ENCODE data around the gene PAEP.

The PAEP gene

GRCh38 chr9:135601988-135602387 lies 40.4 kb downstream of the PAEP start:
- DNase-seq (ENCODE audit: low spot score) = no peak

- DNase-seq (ENCODE audit: low spot score) = peak; percentile 62
Measured at GRCh38 chr9:135602789-135603481, 41.4 kb downstream of the PAEP start.

GRCh38 chr9:135604437-135605237 lies 43.1 kb downstream of the PAEP start:
- DNase-seq (ENCODE audit: low spot score) = no peak

GRCh38 chr9:135605238-135605781 lies 43.8 kb downstream of the PAEP start:
- DNase-seq (ENCODE audit: low spot score) = no peak

DNA sequence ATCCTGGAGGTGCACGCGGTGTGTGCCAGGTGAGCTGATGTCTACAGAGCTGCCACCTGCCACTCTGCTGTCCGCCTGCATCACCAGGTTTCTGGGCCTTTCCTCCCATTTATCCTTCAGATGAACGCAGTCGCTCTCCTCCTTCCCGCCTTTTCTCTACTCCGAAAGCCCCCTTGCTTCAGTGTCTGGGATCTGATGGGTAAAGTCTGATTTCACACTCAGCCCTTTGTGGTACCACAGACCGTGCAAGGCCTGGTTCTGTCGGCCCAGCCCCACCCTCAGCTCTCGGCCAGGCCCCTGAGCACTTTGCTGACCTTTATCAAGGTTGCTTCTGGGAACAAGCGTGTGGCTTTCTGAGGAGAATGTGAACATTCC lies 45.3 kb downstream of the PAEP start:
- no peak for DNase-seq (ENCODE audit: low spot score)

GRCh38 chr9:135607401-135608293 lies 46.1 kb downstream of the PAEP start:
- no peak for DNase-seq (ENCODE audit: low spot score)

- DNase-seq (ENCODE audit: low spot score) = no peak
Measured at GRCh38 chr9:135608294-135608998, 46.9 kb downstream of the PAEP start.

- DNase-seq (ENCODE audit: low spot score) = no peak
Measured at GRCh38 chr9:135608999-135609317, 47.4 kb downstream of the PAEP start.

- no peak for DNase-seq (ENCODE audit: low spot score)
Measured at GRCh38 chr9:135609366-135609955, 47.9 kb downstream of the PAEP start.

DNA sequence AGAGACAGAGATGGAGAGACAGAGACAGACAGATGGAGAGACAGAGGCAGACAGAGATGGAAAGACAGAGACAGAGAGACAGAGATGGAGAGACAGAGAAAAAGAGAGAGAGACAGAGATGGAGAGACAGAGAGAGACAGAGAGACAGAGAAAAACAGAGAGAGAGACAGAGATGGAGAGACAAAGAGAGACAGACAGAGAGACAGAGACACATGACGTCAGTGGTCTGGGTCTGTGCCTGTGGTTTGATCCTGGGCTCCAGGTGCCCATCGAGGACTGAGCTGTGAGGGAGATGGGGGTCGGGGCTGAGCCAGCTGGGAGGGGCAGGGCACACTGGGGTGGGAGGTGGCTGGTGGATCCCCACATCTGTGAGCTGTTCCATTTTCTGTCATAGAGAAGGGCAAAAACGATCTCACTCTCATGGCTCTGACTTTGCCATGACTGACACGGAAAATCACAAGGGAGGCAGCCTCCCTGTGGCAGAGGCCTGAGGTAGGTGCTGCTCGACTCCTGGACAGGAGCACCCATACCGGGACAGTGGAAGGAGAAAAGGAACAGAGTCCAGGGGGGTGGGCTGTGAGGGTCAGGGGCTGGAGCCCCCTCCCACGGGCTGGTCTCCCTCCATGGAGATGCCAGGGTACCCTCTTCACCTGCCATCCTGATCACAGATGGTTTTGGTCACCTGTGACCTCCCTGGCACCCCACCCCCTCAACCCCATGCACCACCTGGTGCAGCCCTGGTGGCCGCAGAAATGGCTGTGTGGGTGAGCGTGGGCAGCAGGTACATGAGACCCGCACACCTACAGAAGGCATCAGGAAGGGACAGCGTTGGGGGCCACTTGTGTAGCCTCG lies 49.0 kb downstream of the PAEP start:
- no peak for DNase-seq (ENCODE audit: low spot score)

DNA sequence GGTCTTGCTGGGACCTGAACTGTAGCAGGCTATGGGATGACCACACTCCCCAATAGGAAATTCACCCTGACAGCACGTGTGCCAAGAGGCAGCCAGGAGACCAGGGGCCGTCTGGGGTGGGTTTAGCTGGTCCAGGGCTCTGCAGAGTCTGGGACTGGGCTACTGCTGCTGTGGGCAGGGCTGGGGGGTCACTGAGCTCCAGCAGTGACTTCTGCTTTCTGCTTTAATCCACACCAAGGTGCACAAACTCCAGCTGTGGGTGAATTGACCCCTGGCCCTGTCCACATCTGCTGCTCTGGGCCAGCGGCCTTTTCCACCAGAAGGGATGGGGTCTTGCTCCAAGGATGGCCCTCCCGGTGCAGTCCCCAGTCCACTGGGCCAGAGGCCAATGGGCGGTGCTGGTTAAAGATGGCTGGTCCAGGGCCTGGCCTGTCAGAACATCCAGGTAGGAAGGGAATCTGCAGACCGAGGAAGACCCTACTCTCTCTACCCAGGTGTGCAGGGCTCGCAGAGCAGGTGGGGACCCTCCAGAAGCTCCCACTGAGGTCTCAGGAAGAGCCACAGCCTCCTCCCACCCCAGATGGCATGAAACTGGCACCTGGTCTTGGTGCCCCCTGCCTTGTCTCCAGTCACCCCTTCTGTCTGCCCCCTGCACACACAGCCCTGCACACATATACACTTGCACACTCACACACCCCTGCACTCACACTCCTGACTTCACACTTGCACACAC lies 49.8 kb downstream of the PAEP start:
- DNase-seq (ENCODE audit: low spot score) = no peak

GRCh38 chr9:135611875-135612209 lies 50.3 kb downstream of the PAEP start:
- DNase-seq (ENCODE audit: low spot score) = no peak

GRCh38 chr9:135612437-135612836 lies 50.9 kb downstream of the PAEP start:
- DNase-seq (ENCODE audit: low spot score) = no peak

DNA sequence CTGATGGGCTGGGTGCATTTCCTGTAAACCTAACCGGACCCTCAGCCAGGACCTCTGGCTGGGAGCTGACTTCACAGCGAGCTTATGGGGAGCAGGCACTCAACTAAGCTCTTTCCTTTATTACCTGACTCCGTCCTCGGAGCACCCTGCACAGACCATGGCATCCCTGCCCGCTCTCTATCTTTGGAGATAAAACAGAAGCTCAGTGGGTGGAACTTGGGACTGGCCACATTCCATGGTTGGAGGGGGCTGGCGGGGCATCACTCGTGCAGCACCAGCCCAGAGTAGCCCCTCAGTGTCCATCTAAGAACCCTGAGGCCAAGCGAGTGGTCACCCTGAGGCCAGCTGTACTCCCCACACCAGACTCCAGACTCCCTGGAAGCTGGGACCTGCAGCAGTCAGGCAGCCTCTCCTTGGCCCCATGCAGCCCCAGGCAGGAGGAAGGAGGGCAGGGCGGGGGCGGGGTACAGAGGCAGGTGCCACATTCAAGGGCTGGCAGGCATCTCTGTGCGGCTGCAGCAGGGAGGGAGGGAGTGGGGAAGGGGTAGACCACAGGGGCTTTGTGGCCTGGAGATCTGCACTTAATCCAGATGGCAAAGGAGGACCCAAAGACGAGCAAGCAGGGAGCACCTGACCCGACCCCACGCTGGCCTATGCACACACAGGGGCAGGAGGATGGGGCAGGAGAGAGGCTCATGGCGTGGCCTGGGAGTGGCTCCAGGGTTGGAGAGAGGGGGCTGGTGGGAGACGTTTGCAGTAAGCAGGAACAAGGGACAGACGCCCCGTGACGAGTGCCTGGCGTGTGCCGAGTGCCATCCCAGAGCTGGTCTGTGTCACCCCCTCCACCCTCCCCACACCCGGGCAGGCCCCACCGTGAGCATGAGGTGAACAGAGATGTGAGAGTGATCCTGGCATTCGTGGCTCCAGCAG lies 51.7 kb downstream of the PAEP start:
- no peak for DNase-seq (ENCODE audit: low spot score)

- no peak for DNase-seq (ENCODE audit: low spot score)
Measured at GRCh38 chr9:135613946-135614805, 52.6 kb downstream of the PAEP start.

GRCh38 chr9:135614821-135615665 lies 53.5 kb downstream of the PAEP start:
- DNase-seq (ENCODE audit: low spot score) = no peak

All from germinal center (tissue), 1 donor.